NCI-H2081 (cell line): Measurements from ENCODE around the gene CYSTM1.

Experiments used
- DNase-seq, 2 experiments: peaks; one replicate each; lab custom pipeline; 2025; lab: John Stamatoyannopoulos, UW

The CYSTM1 gene

DNA sequence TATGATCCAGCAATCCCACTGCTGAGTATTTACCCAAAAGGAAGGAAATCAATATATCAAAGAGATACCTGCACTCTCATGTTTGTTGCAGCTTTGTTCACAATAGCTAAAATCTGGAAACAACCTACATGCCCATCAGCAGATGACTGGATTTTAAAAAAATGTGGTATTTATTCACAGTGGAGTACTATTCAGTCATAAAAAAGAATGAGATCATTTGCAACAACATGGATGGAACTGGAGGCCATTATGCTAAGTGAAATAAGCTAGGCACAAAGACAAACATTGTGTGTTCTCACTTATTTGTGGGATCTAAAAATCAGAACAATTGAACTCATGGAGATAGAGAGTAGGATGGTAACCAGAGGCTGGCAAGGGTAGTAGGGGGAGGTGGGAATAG, 33.1 kb downstream of the CYSTM1 start:
- no peak for DNase-seq

GRCh38 chr5:140213370-140213983, 38.5 kb downstream of the CYSTM1 start:
- DNase-seq, result no peak

DNA sequence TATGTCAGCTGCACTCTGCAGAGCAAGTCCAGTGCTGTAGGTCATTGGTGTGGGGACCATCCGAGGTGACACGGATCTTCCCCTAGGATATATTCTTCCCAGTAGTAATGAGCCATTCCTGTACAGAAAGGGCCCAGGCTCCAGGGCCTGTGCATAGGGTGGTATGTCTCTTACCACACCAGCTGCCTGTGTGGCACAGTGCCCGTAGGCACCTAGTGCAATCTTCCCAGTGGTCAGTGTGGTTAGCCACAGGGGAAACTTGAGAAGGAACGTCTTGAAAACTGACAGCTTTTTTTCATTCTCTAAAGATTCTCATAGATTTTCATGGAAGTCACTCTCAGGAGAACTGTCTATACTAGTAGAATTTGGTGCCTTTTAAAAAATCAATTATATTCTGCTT, 39.8 kb downstream of the CYSTM1 start:
- no peak for DNase-seq

DNA sequence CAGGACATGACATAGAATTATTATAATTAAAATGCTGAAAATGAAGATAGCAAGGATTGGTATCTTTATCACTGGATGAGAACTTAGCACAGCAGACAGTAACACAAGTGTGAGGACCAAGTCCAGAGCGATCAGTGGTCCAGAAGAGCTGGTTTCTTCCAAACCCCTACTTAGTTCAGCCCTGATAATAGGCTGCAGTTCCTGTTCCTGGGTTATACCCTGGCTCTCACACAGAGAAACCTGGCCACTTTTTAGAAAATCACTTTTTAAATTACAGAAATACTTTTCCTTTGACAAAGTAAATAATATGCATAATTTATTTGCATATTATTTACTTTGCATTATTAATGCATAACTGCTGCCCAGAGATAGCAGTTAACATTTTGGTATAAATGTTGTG, 40.3 kb downstream of the CYSTM1 start:
- DNase-seq, result no peak

DNA sequence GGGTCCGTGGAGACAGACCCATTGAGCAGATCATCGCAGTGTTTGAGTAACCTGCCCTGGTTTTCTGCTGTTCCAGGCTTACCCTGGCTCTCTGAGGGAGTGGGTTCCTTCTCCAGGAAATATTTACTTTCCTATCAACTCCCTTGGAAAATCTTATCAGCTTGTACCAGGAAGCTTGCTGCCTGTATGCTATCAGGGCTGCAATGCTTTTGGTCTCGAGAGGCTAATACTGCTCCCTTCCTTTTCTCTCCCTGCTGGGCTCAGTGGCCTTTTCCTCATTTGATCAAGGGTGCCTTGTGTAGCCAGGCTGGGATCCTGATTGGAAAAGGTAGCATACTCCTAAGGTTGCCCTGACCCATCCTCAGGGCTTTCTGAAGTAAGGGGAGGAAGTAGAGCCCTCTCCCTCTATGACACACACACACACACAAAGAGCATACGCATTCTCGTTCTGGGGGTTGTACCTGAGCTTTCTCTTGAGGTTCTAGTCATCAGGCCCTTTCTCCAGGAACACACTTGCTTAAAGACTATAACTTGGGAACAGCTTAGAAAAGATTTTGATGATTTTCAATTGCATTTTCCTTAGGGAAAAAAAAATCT, 41.6 kb downstream of the CYSTM1 start:
- no peak for DNase-seq

DNA sequence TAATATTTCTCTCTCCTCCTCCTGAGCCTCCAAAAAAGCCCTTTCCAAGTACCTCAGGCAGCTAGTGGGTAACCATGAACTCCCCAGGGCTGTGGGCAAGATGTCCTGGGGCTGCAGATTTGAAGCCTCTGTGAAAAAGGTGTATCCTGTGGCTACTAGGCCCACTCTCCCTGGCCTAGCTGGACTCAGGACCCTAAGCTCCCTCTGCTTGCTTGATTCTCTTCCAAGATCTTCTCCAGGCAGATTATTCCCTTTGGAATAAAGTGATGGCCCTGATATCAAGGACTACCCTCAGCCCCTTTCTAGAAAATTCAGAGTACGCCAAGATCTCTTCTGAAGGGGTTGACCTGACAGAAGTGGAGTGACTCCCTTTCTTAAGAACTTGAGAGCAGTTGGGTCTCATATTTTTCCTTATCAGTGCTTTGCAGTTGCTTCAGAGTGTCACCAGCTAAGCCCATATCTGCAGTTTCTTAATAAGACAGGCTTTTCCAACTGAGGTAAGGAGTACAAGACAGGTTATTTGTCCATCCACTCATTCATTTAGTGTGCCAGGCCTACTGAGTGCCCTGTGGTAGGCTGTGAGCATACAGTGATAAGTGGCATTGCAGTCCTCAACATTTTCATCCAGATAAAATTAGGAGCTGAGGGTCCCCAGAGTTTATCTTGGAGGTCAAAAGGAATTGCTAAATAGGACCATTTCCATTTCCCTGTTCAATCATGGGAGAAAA, 42.5 kb downstream of the CYSTM1 start:
- DNase-seq, result no peak

GRCh38 chr5:140219068-140219991, 44.3 kb downstream of the CYSTM1 start:
- peak in 1 of 2 experiments; percentile 1 for DNase-seq

DNA sequence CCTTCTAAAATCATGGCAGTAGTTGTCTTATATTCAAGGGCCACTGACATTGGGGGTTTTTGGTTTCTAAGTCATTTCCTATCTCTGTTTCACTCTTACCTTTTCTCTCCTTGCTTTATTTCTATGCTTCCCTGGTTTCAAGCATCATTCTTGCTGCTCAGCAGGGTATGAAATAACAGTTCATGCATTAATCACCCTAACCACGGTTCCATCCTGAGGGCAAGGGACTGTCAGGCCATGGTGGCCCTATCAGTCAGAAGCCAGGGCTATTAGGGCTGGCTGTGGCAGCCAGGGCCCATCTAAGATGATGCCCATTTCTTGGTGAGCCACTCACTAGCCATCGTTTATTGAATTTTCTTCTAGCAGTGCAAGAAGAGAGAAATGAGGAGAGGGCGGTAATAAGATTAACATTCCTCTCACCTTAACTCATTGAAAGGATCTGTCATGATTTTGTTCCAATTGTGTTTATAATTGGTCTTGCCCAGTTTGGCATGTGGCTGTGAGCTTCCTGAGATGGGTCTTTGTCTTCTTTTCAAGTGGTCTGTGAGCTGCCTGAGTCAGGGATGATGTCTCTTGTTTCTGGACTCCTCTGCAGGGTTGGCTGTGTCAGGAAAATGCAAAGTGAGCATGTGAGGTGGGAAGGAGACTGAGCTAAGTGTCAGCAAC, 45.2 kb downstream of the CYSTM1 start:
- no peak for DNase-seq

GRCh38 chr5:140220698-140221064, 45.7 kb downstream of the CYSTM1 start:
- DNase-seq, result no peak

DNA sequence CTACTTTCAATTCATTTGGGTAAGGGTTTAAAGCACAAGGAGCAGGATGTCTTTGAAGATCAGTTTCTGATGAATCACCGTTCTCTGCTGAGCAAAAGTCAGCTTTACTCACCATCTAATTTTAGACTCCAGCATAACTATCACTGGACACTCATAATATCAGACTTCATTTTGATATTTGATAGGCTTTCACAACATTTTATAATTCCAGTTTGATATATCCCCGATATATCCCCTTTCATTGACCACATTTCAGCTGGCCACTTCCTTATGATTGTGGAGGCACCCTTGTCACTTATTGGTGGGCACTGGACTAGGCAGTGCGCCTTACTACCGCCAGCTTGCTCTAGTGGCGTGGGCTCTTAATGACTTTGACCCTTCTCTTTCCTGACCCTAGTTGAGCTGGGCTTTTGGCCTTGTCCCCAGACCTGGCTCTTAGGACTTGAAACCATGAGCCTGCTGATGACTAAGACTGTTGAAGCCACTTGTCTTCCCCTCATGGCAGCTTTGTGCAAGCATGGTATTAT, 46.8 kb downstream of the CYSTM1 start:
- DNase-seq, result no peak

DNA sequence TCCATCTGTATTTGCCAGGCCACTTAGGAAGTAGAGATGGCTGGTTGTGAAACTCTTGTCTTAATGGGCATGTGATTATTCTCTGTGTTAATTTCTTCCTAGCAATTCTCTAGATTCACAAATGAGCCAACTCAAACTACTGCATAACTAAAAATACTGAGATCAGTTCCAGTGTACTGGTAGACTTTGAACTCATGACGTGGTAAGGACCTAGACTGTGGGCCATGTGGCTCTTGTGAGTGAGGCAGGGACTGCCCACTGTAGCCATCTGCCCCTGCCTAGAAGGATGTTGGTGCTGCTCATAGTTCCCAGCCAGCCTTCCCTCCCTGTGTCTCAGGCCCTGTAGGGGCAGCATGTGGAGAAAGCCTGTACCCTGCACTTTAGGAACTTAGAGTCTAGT, 47.4 kb downstream of the CYSTM1 start:
- DNase-seq, result no peak

GRCh38 chr5:140223567-140223966, 48.6 kb downstream of the CYSTM1 start:
- no peak for DNase-seq

DNA sequence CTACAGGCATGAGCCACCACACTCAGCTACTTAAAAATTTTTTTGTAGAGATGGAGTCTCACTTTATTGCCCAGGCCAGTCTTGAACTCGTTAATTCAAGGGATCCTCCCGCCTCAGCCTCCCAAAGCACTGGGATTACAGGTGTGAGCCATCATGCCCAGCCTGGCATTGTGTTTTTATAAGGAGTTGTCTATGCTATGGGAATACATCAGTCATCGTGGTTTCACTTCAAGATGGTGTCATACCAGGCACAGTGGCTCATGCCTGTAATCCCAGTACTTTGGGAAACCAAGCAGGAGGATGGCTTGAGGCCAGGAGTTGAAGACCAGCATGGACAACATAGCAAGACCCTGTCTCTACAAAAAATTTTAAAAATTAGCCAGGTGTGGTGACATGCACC, 49.7 kb downstream of the CYSTM1 start:
- no peak for DNase-seq

DNA sequence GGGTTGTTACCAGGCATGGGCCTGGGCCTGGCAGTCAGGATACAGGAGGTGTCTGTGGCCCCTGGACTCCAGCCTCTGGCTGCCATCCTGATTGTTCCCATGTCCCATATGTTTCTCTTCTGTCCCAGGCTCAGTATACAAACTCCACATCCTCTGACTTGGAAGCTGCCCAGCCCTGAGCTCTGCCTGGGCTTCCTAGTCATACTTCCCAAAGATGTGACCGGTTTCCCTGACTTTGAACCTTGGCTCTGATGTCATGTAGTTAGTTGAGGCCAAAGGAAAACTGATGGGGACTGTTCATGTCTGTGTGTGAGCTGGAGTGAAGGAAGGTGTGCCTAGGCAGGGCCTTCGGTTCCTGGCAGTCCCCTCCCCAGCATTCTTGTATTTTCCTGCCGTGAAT, 50.4 kb downstream of the CYSTM1 start:
- DNase-seq, result no peak

DNA sequence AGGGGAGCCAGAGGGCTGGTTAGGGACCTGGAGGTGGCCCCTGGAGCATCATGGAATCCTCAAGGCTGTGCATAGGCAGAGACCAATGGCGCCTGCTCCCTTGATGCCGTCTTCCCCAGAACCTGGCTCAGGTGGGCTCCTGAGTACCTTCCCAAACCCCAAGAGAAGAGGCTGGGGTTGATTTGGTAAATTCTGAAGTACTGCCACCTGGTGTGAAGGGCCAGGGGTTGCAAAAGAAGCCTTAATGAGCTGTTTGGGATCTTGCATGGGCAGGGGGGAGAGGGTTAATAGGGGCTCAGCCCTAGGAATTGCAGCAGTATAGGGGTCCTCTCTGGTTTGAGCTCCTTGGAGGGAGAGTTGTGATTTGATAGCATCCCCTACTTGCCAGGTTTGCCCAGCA, 52.1 kb downstream of the CYSTM1 start:
- DNase-seq, result no peak

DNA sequence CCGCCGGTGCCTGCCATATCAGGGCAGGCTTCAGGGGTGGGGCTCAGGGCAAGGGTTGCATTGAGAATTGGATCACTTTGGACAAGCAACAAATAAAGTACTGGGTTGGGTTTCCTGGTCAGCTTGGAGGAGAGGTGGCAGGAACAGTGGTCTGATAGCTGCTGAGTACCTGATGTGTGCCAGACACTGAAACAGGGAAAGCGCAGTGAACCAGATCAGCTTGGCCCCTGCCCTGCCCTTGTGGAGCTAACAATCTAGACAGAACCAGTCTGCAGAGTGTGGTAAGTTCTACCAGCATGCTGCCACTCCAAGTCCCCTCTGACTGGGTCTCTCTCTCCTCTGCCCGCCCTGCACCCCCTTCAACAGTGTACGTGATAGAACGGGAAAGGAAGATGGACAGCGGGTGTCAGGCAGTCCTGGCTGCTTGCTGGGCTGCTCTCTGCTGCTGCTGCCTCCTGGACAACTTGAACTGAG, 53.4 kb downstream of the CYSTM1 start:
- DNase-seq, result no peak

GRCh38 chr5:140230373-140230772, 55.4 kb downstream of the CYSTM1 start:
- no peak for DNase-seq

DNA sequence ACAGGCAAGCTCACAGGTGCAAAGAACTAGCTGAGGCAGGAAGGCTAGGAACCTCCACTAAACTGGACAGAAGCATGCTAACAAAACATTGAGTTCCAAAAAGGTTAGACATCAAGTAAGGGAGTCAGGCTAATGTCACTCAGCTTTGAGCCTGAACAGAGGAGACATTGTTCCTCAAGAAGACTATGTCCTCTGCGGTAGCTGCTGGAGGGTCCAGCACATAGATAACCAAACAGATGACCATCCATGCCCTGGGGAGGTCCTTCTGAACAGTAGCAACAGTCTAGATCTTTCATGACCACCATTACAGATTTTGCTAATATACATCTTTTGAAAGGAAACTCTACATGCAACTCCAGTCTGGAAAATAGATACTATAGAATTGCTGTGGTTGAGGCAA, 57.7 kb downstream of the CYSTM1 start:
- no peak for DNase-seq

DNA sequence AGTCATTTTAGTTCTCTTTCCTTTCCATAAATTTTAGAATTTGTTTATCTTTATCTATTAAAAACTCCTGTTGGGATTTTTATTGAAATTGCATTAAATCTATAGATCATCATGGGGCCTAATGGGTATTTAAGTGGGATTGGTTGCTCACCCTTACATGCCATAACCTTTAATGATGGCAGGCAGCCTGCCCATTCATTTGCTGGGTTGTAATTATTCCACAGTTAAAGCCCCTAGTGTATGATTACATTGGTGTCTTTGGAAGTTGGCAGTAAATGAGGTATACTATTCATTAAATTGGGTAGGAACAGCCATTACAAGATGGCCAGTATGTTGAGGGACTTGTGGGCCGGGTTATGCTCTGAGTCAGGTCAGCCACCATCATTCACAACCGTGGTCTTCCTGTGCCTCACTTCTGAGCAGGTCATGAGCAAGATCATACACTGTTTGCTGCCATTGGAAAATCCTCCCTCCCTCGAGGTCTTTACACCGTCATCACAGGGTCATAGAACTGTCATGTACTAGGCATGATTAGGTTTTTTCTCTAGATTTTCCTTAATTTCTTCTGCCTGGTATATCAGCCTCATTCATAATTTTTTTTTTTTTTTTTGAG, 59.5 kb downstream of the CYSTM1 start:
- no peak for DNase-seq

- DNase-seq, result no peak
Measured at GRCh38 chr5:140235791-140236551, 61.0 kb downstream of the CYSTM1 start.
